Activated CD8-positive, alpha-beta memory T cell treated with anti-CD3 and anti-CD28 coated beads, Interleukin-2, amount 50 U/mL, for 48 hours (primary cell): ENCODE data around the gene SUCLG2.

Experiments used
- DNase-seq: peaks from one replicate; pipeline ENCODE4 v3.0.0-alpha.2; 2020

The SUCLG2 gene

DNA sequence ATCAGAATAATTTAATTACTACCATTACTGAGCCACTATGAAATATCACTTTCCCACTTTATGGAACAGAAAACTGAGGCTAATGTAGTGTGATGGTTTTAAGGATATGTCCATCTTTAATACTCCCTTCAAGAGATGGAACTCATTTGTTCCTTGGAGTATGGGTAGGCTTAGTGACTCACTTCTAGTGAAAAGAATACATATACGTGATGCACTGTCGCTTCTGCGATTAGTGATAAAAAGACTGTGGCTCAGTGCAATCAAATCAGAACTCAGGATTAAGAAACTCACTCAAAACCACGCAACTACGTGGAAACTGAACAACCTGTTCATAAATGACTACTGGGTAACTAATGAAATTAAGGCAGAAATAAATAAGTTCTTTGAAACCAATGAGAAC, 216.6 kb downstream of the SUCLG2 start:
- no peak for DNase-seq

DNA sequence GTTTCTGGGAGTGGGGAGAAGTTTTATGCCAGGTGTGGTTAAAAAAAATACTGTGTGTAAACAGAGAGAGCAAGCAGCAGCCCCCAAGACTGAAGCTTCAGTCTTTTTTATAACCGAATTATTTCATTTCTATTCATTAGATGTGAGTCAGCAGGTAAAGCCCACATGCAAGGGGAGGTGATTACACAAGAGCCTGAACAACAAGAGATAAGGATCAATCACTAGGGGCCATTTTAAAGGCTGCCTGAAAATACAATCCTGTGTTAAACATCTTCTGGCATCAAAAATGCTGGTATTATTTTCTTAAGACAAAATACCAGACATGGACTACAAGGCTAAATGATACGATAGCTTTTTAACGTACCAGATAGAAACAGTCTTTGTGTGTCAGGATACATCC, 217.3 kb downstream of the SUCLG2 start:
- DNase-seq: no peak

- DNase-seq: no peak
Measured at GRCh38 chr3:67433109-67433508, 221.3 kb downstream of the SUCLG2 start.

GRCh38 chr3:67431887-67432286, 222.5 kb downstream of the SUCLG2 start:
- no peak for DNase-seq

DNA sequence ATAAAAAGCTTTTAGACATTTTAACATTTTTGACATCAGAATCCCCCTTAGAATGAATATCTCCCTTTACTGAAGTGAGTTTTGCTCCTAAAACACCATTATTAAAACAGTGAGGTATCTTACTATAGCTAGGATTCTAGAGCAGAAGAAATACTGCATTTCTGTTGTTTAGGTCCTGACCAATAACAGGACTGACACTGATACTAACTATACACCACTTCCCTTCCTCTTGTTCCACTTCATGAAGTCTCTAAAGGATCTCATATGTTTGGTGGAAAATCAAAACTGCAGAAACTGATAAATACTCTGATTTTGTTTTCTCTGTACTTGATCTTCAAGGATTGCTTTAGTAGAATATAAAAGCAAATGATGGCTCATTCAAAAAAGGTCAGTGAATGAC, 230.7 kb downstream of the SUCLG2 start:
- no peak for DNase-seq

DNA sequence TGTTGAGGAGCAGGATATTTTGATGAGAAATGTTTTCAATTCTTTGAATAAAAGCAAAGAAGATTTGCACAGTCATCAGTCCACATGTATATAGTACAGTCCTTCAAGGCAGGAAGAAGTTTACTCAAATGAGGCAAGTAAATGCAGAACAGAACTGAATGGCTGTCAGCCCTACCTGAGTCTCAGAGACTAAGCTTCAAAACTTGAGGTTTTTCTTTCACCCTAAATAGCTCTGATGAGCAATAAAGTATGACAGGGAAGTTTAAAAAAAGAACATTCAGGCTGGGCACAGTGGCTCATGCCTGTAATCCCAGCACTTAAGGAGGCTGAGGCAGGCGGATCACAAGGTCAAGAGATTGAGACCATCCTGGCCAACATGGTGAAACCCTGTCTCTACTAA, 232.5 kb downstream of the SUCLG2 start:
- no peak for DNase-seq

GRCh38 chr3:67419779-67420178, 234.6 kb downstream of the SUCLG2 start:
- DNase-seq: no peak

DNA sequence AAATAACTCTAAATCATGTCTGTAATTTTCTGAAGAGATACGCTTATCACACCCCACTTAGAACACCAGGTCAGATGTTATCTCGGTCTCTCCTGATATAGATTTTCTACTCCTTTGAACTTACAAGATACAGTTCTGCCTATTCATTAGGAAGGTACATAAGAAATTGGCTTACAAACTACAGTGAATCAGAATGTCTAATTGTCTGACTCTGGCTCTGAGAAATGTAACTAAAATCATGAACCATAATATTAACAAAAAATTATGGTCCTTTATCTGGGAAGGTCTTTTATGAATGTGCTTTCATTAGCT, 235.2 kb downstream of the SUCLG2 start:
- DNase-seq: no peak

GRCh38 chr3:67418426-67419217, 235.8 kb downstream of the SUCLG2 start:
- no peak for DNase-seq

- no peak for DNase-seq
Measured at GRCh38 chr3:67416703-67417102, 237.7 kb downstream of the SUCLG2 start.

DNA sequence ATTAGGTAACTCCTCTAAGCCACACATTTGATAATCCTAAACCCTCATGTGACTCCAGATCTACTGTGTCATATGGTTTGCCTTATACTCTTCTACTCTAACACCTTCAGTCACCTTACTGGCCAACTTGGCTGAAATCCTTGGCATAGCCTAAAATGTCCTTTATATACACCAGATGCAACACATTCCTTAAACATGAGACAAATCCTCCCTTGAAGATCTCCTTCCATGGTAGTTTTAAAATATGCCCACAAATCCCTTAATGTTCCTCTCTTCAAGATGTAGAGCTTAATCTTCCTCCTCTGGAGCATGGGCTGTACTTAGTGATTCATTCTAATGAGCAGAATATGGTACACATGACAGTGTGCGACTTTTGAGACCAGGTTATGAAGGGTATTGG, 238.9 kb downstream of the SUCLG2 start:
- DNase-seq: no peak

DNA sequence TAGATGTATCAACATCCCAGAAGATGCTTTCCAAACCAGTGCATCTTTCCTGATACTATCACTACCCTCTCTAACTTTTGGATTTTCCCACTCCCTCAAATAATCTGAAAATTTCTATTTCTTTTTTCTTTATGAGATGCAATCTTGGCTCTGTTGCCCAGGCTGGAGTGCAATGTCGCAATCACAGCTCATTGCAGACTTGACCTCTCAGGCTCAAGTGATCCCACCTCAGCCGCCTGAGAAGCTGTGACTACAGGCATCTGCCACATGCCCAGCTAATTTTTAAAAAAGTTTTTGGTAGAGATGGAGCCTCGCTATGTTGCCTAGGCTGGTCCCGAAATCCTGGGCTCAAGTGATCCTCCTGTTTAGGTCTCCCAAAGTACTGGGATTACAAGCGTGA, 239.7 kb downstream of the SUCLG2 start:
- DNase-seq: no peak

DNA sequence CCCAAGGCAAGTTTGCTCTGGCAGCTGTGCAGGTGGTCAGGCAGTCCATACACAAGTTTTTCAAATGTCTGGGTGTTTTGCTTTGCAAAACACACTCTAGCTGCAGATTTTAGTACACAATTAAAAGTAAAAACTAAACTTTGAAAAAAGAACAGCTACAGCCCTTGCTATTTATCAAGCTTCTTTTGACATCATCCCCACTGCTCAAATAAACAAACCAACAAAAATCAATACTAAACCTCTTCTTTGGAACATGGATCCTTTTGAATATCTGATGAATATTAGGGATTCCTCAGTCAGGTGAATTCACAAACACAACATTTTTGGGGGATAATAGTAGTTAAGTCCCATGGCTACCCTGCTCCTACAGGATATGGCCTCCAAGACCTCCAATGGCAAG, 249.2 kb downstream of the SUCLG2 start:
- DNase-seq: no peak

DNA sequence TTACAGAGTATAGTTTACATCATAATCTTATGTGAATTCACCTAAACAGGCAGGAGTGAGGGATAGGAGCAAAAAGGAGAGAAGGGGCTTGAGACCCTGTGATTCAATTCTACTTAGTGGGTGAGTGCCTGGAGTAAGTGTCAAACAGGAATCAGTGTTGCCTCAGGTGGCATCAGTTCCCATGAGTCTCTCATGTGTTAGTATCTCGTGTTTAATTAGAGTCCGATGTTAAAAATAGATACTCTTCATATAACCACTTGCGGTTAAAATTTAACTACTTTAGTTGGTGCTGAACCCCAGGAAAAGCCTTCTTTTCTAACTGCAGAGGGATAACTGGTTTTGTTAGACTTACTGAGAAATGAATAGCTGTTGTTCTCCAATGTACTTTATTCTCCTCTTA, 251.5 kb downstream of the SUCLG2 start:
- DNase-seq: no peak

GRCh38 chr3:67401921-67402320, 252.5 kb downstream of the SUCLG2 start:
- no peak for DNase-seq

GRCh38 chr3:67400476-67400875, 253.9 kb downstream of the SUCLG2 start:
- DNase-seq: no peak

DNA sequence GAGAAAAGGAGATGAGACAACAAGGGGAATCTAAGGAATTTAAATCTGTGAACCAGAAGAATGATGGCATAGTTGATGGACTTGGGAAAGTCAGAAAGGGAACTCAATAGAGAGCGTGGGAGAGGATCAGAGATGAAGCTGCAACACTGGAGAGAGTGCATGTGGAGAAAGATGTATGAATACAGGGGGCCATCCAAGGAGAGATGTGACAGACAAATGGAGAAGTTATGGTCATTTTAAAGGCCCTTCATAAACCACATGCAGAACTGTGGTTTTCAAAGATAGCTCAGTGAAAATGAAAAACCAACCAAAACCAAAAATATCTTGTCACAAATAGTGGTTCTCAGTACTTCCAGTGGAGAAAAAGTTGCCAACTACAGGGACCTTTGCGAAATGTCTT, 265.2 kb downstream of the SUCLG2 start:
- no peak for DNase-seq

- no peak for DNase-seq
Measured at GRCh38 chr3:67388738-67389137, 265.7 kb downstream of the SUCLG2 start.

DNA sequence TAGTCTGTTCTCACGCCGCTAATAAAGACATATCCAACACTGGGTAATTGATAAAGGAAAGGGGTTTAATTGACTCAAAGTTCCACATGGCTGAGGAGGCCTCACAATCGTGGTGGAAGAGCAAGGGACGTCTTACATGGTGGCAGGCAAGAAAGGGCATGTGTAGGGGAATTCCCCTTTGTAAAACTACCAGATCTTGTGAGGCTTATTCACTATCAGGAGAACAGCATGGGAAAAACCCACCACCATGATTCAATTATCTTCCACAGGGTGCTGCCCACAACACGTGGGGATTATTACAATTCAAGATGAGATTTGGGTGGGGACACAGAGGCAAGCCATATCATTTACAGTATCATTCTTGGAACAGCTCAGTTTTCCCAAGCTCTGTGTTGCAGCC, 268.0 kb downstream of the SUCLG2 start:
- no peak for DNase-seq

DNA sequence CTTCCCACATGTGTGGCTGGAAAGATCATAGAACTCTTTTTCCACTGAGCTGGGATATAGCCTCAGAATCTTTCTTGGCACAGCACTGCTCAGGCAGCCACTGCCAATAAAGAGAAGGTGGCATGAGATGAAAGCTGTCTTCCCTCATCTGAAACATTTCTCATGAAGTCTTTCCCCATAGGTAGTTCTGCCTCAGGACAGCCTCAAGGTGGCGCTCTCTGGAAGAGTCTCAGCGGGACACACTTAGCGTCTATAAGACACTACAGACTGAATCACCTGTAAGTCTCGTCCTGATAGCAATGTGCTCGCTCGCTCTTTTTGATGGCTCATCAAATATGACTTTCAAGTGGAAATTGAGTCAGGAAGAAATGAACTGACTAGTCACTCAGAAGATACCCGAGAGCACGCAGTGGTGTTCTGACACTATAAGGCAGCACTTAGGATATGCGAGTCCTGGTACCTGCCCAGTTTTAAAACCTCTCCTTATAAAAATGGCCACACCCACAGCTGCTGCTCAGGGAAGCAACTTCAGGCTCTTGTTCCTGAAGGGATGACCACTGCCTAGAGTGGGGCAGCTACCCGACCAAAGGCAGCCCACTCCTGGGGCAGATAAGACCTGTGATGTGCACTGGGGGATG, 269.5 kb downstream of the SUCLG2 start:
- peak; percentile 67 for DNase-seq

GRCh38 chr3:67384016-67384415, 270.4 kb downstream of the SUCLG2 start:
- no peak for DNase-seq

DNA sequence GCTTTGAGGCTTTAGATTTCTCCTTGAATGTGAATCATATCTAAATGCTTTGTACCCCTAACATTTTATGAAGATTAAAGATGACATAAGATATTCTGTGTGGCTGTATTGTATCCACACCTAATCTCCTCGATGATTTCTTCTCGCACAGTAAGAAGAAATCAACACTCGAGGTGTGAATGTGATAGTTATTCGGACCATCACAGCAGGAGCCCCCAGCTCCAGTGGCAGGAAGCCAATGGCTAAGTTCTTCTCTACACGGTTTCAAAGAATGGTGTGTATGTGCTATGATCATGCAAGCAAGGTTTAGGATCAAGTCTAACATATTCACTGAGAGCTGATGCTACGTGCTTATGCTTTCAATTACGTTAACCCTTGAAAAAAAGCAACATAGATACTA, 271.0 kb downstream of the SUCLG2 start:
- no peak for DNase-seq

DNA sequence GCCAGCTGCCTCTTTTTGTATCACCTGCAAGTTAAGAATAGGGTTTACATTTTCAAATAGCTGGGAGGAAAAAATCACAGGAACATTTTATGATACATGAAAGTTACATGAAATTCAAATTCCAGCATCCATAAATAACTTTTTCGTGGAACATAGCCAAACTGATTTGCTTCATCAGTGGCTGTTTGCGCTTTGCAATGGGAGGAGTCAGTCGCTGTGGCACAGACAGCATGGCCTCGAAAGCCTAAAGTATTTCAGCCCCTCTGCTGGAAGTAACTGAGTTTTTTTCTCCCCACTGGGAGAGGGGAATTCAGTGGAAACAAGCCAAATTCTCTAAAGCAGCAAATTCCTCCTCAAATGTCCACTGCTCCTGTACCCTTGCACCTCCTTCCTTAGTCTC, 271.9 kb downstream of the SUCLG2 start:
- no peak for DNase-seq

DNA sequence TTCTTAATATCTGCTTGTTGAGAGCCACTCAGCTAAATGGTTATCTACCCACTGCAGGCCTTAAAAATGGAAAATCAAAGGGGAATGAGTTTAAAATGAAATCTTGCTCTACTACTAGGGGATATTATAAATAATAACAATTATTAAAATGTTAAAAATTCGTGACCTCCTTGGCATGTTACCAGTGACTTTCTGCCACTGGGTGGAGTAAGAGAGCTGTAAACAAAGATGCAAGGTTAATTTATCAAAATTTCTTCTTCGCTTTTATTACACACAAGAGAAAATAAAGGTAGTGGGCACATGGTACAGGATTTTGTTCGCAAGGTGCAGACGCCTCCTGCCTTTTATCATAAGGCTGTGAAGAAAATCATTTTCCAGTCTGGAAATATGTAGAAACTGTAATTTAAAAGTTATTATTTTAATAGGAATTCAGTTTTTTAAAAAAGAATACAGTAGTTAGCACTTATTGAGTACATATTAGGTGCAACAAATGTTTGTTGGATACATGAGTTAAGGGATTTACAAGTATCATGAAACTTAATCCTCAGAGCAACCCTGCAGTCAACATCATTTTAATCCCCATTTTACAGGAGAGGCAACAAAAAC, 272.6 kb downstream of the SUCLG2 start:
- no peak for DNase-seq

DNA sequence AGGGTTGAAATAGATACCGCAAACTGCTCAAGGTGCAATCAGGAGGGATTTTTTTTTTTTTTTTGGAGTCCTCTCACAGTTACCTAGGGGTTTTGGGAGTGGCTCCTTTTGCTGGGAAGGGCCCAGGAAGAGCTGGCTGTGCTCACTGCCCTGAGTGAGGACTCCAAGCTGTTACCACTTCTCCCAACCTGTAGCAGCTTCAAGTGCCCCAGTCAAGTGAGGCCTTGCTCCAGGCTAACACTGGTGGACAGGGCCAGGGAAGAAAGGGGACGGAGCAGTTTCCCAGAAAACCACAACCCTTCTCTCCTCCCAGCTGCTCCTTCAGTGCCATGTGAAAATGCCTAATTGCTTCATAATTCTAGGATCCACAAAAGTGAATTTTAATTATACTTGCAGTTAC, 274.3 kb downstream of the SUCLG2 start:
- DNase-seq: no peak
